Neural cell (in vitro differentiated cells): ENCODE results near the gene GEMIN2.

Source experiments
- EP300 ChIP-seq: fragments of 450-650 bp; conservative IDR thresholded peaks from 2 replicates; pipeline ENCODE4 v1.6.1; 2014; ENCODE audit warnings: antibody characterized with exemption, mild to moderate bottlenecking, moderate library complexity; ENCODE audit not compliant: poor library complexity, severe bottlenecking
- EZH2 ChIP-seq: fragments of 200-600, 300-800 bp; shearing (Covaris generic), sonication (generic); IDR thresholded peaks from 2 replicates; pipeline ENCODE4 v1.6.1; 2014; ENCODE audit warnings: antibody characterized with exemption, low read length, borderline replicate concordance, mild to moderate bottlenecking; ENCODE audit not compliant: insufficient read depth, poor library complexity, severe bottlenecking
- MXI1 ChIP-seq: fragments of 450-650 bp; conservative IDR thresholded peaks from 2 replicates; pipeline ENCODE4 v1.6.1; 2014; ENCODE audit warnings: antibody characterized with exemption, mild to moderate bottlenecking; ENCODE audit not compliant: poor library complexity, severe bottlenecking
- POLR2AphosphoS5 ChIP-seq: IDR thresholded peaks from 2 replicates; pipeline ENCODE4 v1.6.1; 2012
- RAD21 ChIP-seq: fragments of 450-650 bp; conservative IDR thresholded peaks from 2 replicates; pipeline ENCODE4 v1.6.1; 2014; ENCODE audit warnings: antibody characterized with exemption, mild to moderate bottlenecking, moderate library complexity
- SMC3 ChIP-seq: fragments of 450-650 bp; conservative IDR thresholded peaks from 2 replicates; pipeline ENCODE4 v1.6.1; 2014; ENCODE audit warnings: antibody characterized with exemption, mild to moderate bottlenecking, moderate library complexity; ENCODE audit not compliant: poor library complexity
- TAF1 ChIP-seq: IDR thresholded peaks from 2 replicates; pipeline ENCODE4 v1.6.1; 2012; ENCODE audit warnings: low read depth
- TF ChIP-seq, protein P1 (sequence below): IDR thresholded peaks from 2 replicates; pipeline ENCODE4 v1.6.1; 2012; ENCODE audit warnings: borderline replicate concordance
- TF ChIP-seq, protein P2 (sequence below): fragments of 450-650 bp; IDR thresholded peaks from 2 replicates; pipeline ENCODE4 v1.5.1; 2014; ENCODE audit warnings: antibody characterized with exemption, mild to moderate bottlenecking, moderate library complexity; ENCODE audit not compliant: poor library complexity, severe bottlenecking

DNA sequence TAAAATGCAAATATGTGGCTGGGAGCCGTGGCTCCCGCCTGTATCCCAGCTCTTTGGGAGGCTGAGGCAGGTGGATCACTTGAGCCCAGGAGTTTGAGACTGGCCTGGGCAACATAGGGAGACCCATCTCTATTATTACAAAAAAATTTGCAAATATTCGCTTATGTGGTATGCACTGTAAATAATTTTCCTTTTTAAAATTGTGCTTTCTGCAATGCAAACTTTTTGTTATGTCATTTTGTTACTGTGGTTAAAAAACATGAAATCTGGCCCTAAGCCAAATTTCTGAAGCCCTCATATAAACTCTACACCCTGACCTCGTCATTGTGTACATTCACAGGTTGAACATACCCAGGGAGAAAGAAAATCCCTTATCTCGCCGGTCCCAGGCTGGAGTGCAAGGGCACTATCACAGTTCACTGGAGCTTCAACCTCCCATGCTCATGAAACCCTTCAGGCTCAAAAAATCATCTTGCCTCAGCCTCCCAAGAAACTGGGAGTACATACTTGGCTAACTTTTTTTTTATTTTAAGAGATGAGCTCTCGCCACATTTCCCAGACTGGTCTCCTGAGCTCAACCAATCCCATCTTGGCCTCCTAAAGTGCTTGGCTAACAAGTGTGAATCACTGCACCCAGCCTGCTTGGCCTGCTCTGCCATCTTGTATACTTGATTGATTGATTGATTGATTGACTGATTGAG is 31.3 kb downstream of the GEMIN2 start:
- TF ChIP-seq EZH2 (no peak), SMC3 (no peak), POLR2AphosphoS5 (no peak), EP300 (no peak), RAD21 (no peak), MXI1 (no peak), TAF1 (no peak)
- TF ChIP-seq, protein P1, sequence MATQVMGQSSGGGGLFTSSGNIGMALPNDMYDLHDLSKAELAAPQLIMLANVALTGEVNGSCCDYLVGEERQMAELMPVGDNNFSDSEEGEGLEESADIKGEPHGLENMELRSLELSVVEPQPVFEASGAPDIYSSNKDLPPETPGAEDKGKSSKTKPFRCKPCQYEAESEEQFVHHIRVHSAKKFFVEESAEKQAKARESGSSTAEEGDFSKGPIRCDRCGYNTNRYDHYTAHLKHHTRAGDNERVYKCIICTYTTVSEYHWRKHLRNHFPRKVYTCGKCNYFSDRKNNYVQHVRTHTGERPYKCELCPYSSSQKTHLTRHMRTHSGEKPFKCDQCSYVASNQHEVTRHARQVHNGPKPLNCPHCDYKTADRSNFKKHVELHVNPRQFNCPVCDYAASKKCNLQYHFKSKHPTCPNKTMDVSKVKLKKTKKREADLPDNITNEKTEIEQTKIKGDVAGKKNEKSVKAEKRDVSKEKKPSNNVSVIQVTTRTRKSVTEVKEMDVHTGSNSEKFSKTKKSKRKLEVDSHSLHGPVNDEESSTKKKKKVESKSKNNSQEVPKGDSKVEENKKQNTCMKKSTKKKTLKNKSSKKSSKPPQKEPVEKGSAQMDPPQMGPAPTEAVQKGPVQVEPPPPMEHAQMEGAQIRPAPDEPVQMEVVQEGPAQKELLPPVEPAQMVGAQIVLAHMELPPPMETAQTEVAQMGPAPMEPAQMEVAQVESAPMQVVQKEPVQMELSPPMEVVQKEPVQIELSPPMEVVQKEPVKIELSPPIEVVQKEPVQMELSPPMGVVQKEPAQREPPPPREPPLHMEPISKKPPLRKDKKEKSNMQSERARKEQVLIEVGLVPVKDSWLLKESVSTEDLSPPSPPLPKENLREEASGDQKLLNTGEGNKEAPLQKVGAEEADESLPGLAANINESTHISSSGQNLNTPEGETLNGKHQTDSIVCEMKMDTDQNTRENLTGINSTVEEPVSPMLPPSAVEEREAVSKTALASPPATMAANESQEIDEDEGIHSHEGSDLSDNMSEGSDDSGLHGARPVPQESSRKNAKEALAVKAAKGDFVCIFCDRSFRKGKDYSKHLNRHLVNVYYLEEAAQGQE, result no peak
- TF ChIP-seq, protein P2, sequence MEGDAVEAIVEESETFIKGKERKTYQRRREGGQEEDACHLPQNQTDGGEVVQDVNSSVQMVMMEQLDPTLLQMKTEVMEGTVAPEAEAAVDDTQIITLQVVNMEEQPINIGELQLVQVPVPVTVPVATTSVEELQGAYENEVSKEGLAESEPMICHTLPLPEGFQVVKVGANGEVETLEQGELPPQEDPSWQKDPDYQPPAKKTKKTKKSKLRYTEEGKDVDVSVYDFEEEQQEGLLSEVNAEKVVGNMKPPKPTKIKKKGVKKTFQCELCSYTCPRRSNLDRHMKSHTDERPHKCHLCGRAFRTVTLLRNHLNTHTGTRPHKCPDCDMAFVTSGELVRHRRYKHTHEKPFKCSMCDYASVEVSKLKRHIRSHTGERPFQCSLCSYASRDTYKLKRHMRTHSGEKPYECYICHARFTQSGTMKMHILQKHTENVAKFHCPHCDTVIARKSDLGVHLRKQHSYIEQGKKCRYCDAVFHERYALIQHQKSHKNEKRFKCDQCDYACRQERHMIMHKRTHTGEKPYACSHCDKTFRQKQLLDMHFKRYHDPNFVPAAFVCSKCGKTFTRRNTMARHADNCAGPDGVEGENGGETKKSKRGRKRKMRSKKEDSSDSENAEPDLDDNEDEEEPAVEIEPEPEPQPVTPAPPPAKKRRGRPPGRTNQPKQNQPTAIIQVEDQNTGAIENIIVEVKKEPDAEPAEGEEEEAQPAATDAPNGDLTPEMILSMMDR, result no peak
